ENCODE data around the gene SSU72.

SSU72 gene

GRCh38 chr1:1544544-1544943 lies 30.1 kb downstream of the SSU72 start:
- Mint-ChIP-seq H3K27me3 (no peaks in the 10 kb centered on the region), H3K4me3 (no peak overlapping the region), H3K9me3 (no peaks in the 10 kb centered on the region), H3K4me1 (ENCODE audit: low read depth in 2 of 2) (peaks cover 4 to 5% of the 10 kb centered on the region in 2 donors), H3K27ac (peak overlapping the region in 1 of 2 donors; percentile 35), H3K36me3 (ENCODE audit: insufficient read depth) (peaks cover 14% of the 10 kb centered on the region)
- ATAC-seq (replicated peaks) = no peak
- no peak for DNase-seq

GRCh38 chr1:1543706-1544099 lies 31.0 kb downstream of the SSU72 start:
- Mint-ChIP-seq H3K36me3 (ENCODE audit: insufficient read depth) (peaks cover 14% of the 10 kb centered on the region), H3K27ac (no peak overlapping the region), H3K9me3 (no peaks in the 10 kb centered on the region), H3K4me1 (ENCODE audit: low read depth in 2 of 2) (peaks cover 5 to 6% of the 10 kb centered on the region in 2 donors), H3K4me3 (no peak overlapping the region), H3K27me3 (no peaks in the 10 kb centered on the region)
- DNase-seq = no peak
- no peak for ATAC-seq (replicated peaks)

- no peak overlapping the region for H3K4me3 Mint-ChIP-seq
- peaks cover 14% of the 10 kb centered on the region for H3K36me3 Mint-ChIP-seq (ENCODE audit: insufficient read depth)
- H3K27ac Mint-ChIP-seq = no peak overlapping the region
- DNase-seq = no peak
- H3K27me3 Mint-ChIP-seq = no peaks in the 10 kb centered on the region
- H3K9me3 Mint-ChIP-seq = no peaks in the 10 kb centered on the region
- ATAC-seq (replicated peaks) = no peak
- H3K4me1 Mint-ChIP-seq (ENCODE audit: low read depth in 2 of 2) = peaks cover 5 to 8% of the 10 kb centered on the region in 2 donors
These were observed 31.6 kb downstream of the SSU72 start for GRCh38 chr1:1542766-1543705.

- Mint-ChIP-seq H3K27ac (no peak overlapping the region), H3K36me3 (ENCODE audit: insufficient read depth) (peaks cover 13% of the 10 kb centered on the region), H3K4me1 (ENCODE audit: low read depth in 2 of 2) (peaks cover 0 to 7% of the 10 kb centered on the region in 2 donors), H3K4me3 (peak overlapping the region in 1 of 2 donors; percentile 33), H3K9me3 (no peaks in the 10 kb centered on the region), H3K27me3 (no peaks in the 10 kb centered on the region)
- ATAC-seq (replicated peaks) (no peak), DNase-seq (no peak)
These were observed 32.5 kb downstream of the SSU72 start for GRCh38 chr1:1541956-1542765.

- Mint-ChIP-seq H3K27me3 (no peaks in the 10 kb centered on the region), H3K4me3 (peak overlapping the region; percentile 10 to 33), H3K27ac (no peak overlapping the region), H3K36me3 (ENCODE audit: insufficient read depth) (peaks cover 8% of the 10 kb centered on the region), H3K9me3 (no peaks in the 10 kb centered on the region), H3K4me1 (ENCODE audit: low read depth in 2 of 2) (peaks cover 0 to 6% of the 10 kb centered on the region in 2 donors)
- ATAC-seq (replicated peaks) = no peak
- no peak for DNase-seq
These were observed 33.6 kb downstream of the SSU72 start for GRCh38 chr1:1540818-1541628.

GRCh38 chr1:1540090-1540817 lies 34.4 kb downstream of the SSU72 start, which contains the start of gene TMEM240:
TSS of gene TMEM240 (minus strand) at chr1:1540624. CDS start at chr1:1540346, 278 bp downstream.
- Mint-ChIP-seq H3K36me3 (ENCODE audit: insufficient read depth) (peaks cover 8% of the 10 kb centered on the region), H3K4me3 (peak within 1 kb of the TSS; percentile 61 to 62)

GRCh38 chr1:1539310-1540089 lies 35.2 kb downstream of the SSU72 start:
- DNase-seq (no peak), ATAC-seq (replicated peaks) (no peak)
- peaks cover 0 to 4% of the 10 kb centered on the region in 2 donors for H3K4me1 Mint-ChIP-seq (ENCODE audit: low read depth in 2 of 2)
- H3K4me3 Mint-ChIP-seq = peak overlapping the region; percentile 61 to 62
- no peaks in the 10 kb centered on the region for H3K27me3 Mint-ChIP-seq
- H3K36me3 Mint-ChIP-seq (ENCODE audit: insufficient read depth) = peaks cover 8% of the 10 kb centered on the region
- H3K9me3 Mint-ChIP-seq = no peaks in the 10 kb centered on the region
- H3K27ac Mint-ChIP-seq = no peak overlapping the region

More at GRCh38 chr1:1540090-1540817, 34.4 kb downstream of the SSU72 start, which contains the start of gene TMEM240:
- Mint-ChIP-seq H3K27ac (no peak within 1 kb of the TSS), H3K9me3 (no peaks in the 10 kb centered on the region), H3K27me3 (no peaks in the 10 kb centered on the region), H3K4me1 (ENCODE audit: low read depth in 2 of 2) (peaks cover 0 to 5% of the 10 kb centered on the region in 2 donors)
- ATAC-seq (replicated peaks) = peak; percentile 72
- peak; percentile 15 to 26 (median 22) for DNase-seq

GRCh38 chr1:1538989-1539309 lies 35.7 kb downstream of the SSU72 start:
- Mint-ChIP-seq H3K36me3 (ENCODE audit: insufficient read depth) (peaks cover 8% of the 10 kb centered on the region), H3K9me3 (no peaks in the 10 kb centered on the region), H3K27me3 (no peaks in the 10 kb centered on the region), H3K4me3 (peak overlapping the region; percentile 61 to 62), H3K27ac (no peak overlapping the region), H3K4me1 (ENCODE audit: low read depth in 2 of 2) (peaks cover 0 to 4% of the 10 kb centered on the region in 2 donors)
- no peak for ATAC-seq (replicated peaks)
- no peak for DNase-seq

GRCh38 chr1:1538334-1538733 lies 36.3 kb downstream of the SSU72 start:
- no peak overlapping the region for H3K4me3 Mint-ChIP-seq
- no peaks in the 10 kb centered on the region for H3K27me3 Mint-ChIP-seq
- no peak overlapping the region for H3K27ac Mint-ChIP-seq
- no peaks in the 10 kb centered on the region for H3K9me3 Mint-ChIP-seq
- DNase-seq = no peak
- H3K36me3 Mint-ChIP-seq (ENCODE audit: insufficient read depth) = peaks cover 8% of the 10 kb centered on the region
- peaks cover 0 to 4% of the 10 kb centered on the region in 2 donors for H3K4me1 Mint-ChIP-seq (ENCODE audit: low read depth in 2 of 2)
- no peak for ATAC-seq (replicated peaks)

GRCh38 chr1:1537626-1538250 lies 36.9 kb downstream of the SSU72 start:
- Mint-ChIP-seq H3K9me3 (no peaks in the 10 kb centered on the region), H3K36me3 (ENCODE audit: insufficient read depth) (peaks cover 8% of the 10 kb centered on the region), H3K4me3 (no peak overlapping the region), H3K4me1 (ENCODE audit: low read depth in 2 of 2) (peaks cover 0 to 4% of the 10 kb centered on the region in 2 donors), H3K27me3 (no peaks in the 10 kb centered on the region), H3K27ac (no peak overlapping the region)
- DNase-seq = no peak
- ATAC-seq (replicated peaks) = no peak

GRCh38 chr1:1536938-1537546 lies 37.6 kb downstream of the SSU72 start:
- H3K9me3 Mint-ChIP-seq = no peaks in the 10 kb centered on the region

More at GRCh38 chr1:1536938-1537546, 37.6 kb downstream of the SSU72 start:
- ATAC-seq (replicated peaks) = no peak
- DNase-seq = no peak
- no peak overlapping the region for H3K27ac Mint-ChIP-seq
- no peak overlapping the region for H3K4me3 Mint-ChIP-seq
- peaks cover 6% of the 10 kb centered on the region for H3K36me3 Mint-ChIP-seq (ENCODE audit: insufficient read depth)
- H3K27me3 Mint-ChIP-seq = no peaks in the 10 kb centered on the region
- H3K4me1 Mint-ChIP-seq (ENCODE audit: low read depth in 2 of 2) = peaks cover 0 to 4% of the 10 kb centered on the region in 2 donors

All from effector memory CD8-positive, alpha-beta T cell (primary cell).